K562 (cell line): Measurements from ENCODE around the gene METTL23. TPM values are rescaled to one million over a fixed set of nuclear protein-coding genes. Genes with fewer than 3 reads are reported as not detected.

ENCODE experiments used
- CTCFL ChIP-seq: IDR thresholded peaks from 2 replicates; pipeline ENCODE4 v1.6.1; 2011; ENCODE audit warnings: borderline replicate concordance, low read depth, mild to moderate bottlenecking, moderate library complexity, low read length; ENCODE audit not compliant: insufficient read depth, poor library complexity, severe bottlenecking
- HMG20B ChIP-seq: fragments of 250-450 bp; sonication (Bioruptor Pico); IDR thresholded peaks from 2 replicates; pipeline ENCODE4 v1.5.0; 2021; ENCODE audit warnings: mild to moderate bottlenecking
- PBX2 ChIP-seq, 2 experiments: IDR thresholded peaks in 1 of 2; conservative IDR thresholded peaks in 1 of 2; 2 replicates each; pipeline ENCODE4 v1.6.1; 2016; ENCODE audit warnings: low read depth in 2 of 2, mild to moderate bottlenecking in 1 of 2, missing compliant biosample characterization in 1 of 2, missing genetic modification characterization in 1 of 2, moderate library complexity in 1 of 2
- SMARCC2 ChIP-seq: fragments of 450-650 bp; IDR thresholded peaks from 2 replicates; pipeline ENCODE4 v1.6.1; 2017; ENCODE audit warnings: antibody characterized with exemption, moderate library complexity, mild to moderate bottlenecking, low read depth
- SNIP1 ChIP-seq: fragments of 450-650 bp; IDR thresholded peaks from 2 replicates; pipeline ENCODE4 v1.7.1; 2017; ENCODE audit warnings: low read depth, mild to moderate bottlenecking
- ZBTB5 ChIP-seq: fragments of 450-650 bp; IDR thresholded peaks from 2 replicates; pipeline ENCODE4 v1.6.1; 2017; ENCODE audit warnings: antibody characterized with exemption
- ZNF239 ChIP-seq: fragments of 250-450 bp; sonication (Bioruptor Pico); IDR thresholded peaks from 2 replicates; pipeline ENCODE4 v1.4.0; 2020; ENCODE audit warnings: mild to moderate bottlenecking
- ZNF24 ChIP-seq: fragments of 450-650 bp; IDR thresholded peaks from 2 replicates; pipeline ENCODE4 v1.6.1; 2016
- ZNF561 ChIP-seq: fragments of 450-650 bp; formaldehyde crosslinking; conservative IDR thresholded peaks from 2 replicates; pipeline ENCODE4 v1.4.0; 2020; ENCODE audit warnings: mild to moderate bottlenecking, moderate library complexity
- ZNF583 ChIP-seq: fragments of 250-450 bp; sonication (Bioruptor Pico); IDR thresholded peaks from 2 replicates; pipeline ENCODE4 v1.4.0; 2020
- ZNF609 ChIP-seq: sonication (generic); formaldehyde crosslinking; IDR thresholded peaks from 2 replicates; pipeline ENCODE4 v1.8.1; 2023; ENCODE audit warnings: missing genetic modification reagents, mild to moderate bottlenecking, borderline replicate concordance
- polyA plus RNA-seq, 8 experiments: library from polyadenylated mRNA; depleted of rRNA in 4 of 8; stranded (reverse) in 5 of 8; unstranded in 3 of 8; fragments of >200 nt; fragmentation: Nextera tagmentation in 2 of 8; fragmentation: Illumina TruSeq in 1 of 8; extraction: Ambion mirVana in 2 of 8; extraction: Trizol in 1 of 8; gene quantifications; 2 replicates each; pipeline versions ENCODE4 v1.2.1 to v1.2.3, GENCODE V29; 2011 to 2014; ENCODE audit warnings: inconsistent platforms in 1 of 8, missing spikeins in 1 of 8
- total RNA-seq, 7 experiments: library from RNA; depleted of rRNA in 6 of 7; stranded (reverse); fragments of >200 nt in 6 of 7; fragmentation: Illumina TruSeq in 2 of 7; extraction: Trizol in 2 of 7; gene quantifications; 2 replicates each; pipeline versions ENCODE4 v1.2.1 to v1.2.3, GENCODE V29; 2011 to 2021; ENCODE audit warnings: low replicate concordance in 1 of 7
- TF ChIP-seq, protein P1 (sequence below): sonication (generic); IDR thresholded peaks from 2 replicates; pipeline ENCODE4 v1.6.1; 2016
- TF ChIP-seq, protein P2 (sequence below): fragments of 450-650 bp; formaldehyde crosslinking; IDR thresholded peaks from 2 replicates; pipeline ENCODE4 v1.4.0; 2020; ENCODE audit warnings: mild to moderate bottlenecking, moderate library complexity

The METTL23 gene
- total and polyA plus RNA-seq, 9 of the 15 experiments (the other 6 are each of a cell fraction or from before 2014, with no cell fraction given): 29.4 to 67.3 (median 41.6) TPM

DNA sequence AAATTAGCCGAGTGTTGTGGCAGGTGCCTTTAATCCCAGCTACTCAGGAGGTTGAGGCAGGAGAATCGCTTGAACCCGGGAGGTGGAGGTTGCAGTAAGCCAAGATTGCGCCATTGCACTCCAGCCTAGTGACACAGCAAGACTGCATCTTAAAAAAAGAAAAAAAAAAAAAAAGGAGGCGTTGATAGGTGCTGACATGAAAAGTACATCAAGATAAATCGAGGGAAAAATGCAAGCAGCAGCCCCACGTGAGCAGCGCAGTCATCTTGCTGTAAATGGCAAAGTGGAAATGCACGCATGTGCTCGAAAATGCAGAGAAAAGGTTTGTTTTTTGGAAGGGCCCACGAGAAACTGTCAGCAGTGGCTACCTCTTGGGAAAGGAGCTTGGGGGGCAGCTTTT is 36.8 kb upstream of the METTL23 start (continued):
- TF ChIP-seq, protein P1, sequence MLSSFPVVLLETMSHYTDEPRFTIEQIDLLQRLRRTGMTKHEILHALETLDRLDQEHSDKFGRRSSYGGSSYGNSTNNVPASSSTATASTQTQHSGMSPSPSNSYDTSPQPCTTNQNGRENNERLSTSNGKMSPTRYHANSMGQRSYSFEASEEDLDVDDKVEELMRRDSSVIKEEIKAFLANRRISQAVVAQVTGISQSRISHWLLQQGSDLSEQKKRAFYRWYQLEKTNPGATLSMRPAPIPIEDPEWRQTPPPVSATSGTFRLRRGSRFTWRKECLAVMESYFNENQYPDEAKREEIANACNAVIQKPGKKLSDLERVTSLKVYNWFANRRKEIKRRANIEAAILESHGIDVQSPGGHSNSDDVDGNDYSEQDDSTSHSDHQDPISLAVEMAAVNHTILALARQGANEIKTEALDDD: no peak
- TF ChIP-seq SMARCC2 (no peak), ZNF24 (no peak), ZBTB5 (no peak), ZNF609 (CRISPR knock-in tag) (no peak), CTCFL (no peak), SNIP1 (no peak), PBX2 (CRISPR knock-in tag; IDR thresholded peaks at IDR 0.05; ENCODE audit: low read depth) (no peak), PBX2 (tag; conservative IDR thresholded peaks at IDR 0.05; ENCODE audit: low read depth) (peak; percentile 93), ZNF583 (CRISPR knock-in tag) (no peak), HMG20B (no peak), ZNF239 (no peak), ZNF561 (CRISPR knock-in tag) (no peak)
- TF ChIP-seq, protein P2, sequence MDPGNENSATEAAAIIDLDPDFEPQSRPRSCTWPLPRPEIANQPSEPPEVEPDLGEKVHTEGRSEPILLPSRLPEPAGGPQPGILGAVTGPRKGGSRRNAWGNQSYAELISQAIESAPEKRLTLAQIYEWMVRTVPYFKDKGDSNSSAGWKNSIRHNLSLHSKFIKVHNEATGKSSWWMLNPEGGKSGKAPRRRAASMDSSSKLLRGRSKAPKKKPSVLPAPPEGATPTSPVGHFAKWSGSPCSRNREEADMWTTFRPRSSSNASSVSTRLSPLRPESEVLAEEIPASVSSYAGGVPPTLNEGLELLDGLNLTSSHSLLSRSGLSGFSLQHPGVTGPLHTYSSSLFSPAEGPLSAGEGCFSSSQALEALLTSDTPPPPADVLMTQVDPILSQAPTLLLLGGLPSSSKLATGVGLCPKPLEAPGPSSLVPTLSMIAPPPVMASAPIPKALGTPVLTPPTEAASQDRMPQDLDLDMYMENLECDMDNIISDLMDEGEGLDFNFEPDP (CRISPR knock-in tag): no peak
